GM13977 (cell line): ENCODE measurements around the gene IRGM.
"Not testable (repeated sequence)": the region's sequence is repeated elsewhere in the genome, so short reads cannot be mapped to it uniquely, and the experiment has no call there.

ENCODE experiments used
- DNase-seq: peaks from one replicate; pipeline ENCODE4 v3.0.0; 2012; ENCODE audit warnings: low spot score
- in situ Hi-C: fragments of 300-500 bp; cut with MboI; formaldehyde crosslinking; loops from one replicate; pipeline ENCODE4 v1.12.0; 2022; ENCODE audit warnings: low sequenced_read_pairs, low pct_unique_long_range_greater_than_20kb, mixed read lengths, inconsistent platforms; ENCODE audit not compliant: unreplicated experiment
- TF ChIP-seq, protein P1 (sequence below): IDR thresholded peaks from 2 replicates; pipeline ENCODE4 v1.5.1; 2012; ENCODE audit warnings: mild to moderate bottlenecking, control low read depth; ENCODE audit not compliant: insufficient read depth; ENCODE audit errors: extremely low read depth, missing control alignments

IRGM gene

GRCh38 chr5:150848271-150848670 is 1.9 kb downstream of the IRGM start:
- in situ Hi-C loops: no loop called here
- no peak for DNase-seq
- TF ChIP-seq, protein P1, sequence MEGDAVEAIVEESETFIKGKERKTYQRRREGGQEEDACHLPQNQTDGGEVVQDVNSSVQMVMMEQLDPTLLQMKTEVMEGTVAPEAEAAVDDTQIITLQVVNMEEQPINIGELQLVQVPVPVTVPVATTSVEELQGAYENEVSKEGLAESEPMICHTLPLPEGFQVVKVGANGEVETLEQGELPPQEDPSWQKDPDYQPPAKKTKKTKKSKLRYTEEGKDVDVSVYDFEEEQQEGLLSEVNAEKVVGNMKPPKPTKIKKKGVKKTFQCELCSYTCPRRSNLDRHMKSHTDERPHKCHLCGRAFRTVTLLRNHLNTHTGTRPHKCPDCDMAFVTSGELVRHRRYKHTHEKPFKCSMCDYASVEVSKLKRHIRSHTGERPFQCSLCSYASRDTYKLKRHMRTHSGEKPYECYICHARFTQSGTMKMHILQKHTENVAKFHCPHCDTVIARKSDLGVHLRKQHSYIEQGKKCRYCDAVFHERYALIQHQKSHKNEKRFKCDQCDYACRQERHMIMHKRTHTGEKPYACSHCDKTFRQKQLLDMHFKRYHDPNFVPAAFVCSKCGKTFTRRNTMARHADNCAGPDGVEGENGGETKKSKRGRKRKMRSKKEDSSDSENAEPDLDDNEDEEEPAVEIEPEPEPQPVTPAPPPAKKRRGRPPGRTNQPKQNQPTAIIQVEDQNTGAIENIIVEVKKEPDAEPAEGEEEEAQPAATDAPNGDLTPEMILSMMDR: no peak

DNA sequence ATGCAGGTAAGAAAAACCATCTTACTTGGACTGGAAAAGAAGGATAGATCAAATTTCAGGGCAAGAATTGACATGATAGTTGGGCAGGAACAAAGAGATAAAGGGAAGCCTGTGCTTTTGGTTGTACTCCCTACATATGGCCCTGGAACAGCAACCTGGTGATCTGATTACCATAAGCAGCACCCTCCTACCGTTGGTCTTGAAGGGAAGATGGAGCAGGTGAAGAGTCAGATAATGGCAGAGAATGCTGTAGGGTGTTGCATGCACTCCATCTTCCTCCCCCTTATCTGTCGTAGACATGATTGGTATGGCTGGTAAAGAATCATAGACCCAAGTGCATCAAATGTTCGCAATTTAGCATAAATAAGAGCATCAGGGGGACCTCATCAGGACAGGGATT is 4.7 kb downstream of the IRGM start:
- TF ChIP-seq, protein P1: no peak
- in situ Hi-C loops: no loop called here
- DNase-seq: no peak

DNA sequence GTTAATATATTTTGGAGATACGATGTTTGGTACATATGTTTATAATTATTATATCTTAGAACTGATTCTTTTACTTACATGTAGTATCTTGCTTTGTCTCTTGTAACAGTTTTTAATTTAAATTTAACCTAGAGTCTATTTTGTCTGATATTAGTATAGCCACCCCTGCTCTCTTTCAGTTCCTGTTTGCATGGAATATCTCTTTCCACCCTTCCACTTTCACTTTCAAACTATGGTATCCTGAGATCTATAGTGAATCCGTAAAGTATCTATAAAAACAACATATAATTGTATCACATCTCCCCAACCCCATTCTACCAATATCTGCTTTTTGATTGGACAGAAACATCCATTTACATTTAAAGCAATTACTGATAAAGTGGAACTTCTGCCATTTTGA is 7.2 kb downstream of the IRGM start:
- TF ChIP-seq, protein P1: no peak
- no peak for DNase-seq
- in situ Hi-C loops: no loop called here

DNA sequence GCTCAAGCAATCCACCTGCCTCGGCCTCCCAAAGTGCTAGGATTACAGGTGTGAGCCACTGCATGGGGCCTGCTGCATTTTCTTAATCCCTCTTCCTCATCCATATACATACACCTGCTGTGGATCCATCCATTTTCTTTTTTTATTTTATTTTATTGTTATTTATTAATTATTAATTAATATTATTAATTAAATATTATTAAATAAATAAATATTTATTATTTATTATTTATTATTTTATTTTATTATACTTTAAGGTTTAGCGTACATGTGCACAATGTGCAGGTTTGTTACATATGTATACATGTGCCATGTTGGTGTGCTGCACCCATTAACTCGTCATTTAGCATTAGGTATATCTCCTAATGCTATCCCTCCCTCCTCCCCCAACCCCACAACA is 10.4 kb downstream of the IRGM start:
- in situ Hi-C loops, DNase-seq: not testable (repeated sequence)

DNA sequence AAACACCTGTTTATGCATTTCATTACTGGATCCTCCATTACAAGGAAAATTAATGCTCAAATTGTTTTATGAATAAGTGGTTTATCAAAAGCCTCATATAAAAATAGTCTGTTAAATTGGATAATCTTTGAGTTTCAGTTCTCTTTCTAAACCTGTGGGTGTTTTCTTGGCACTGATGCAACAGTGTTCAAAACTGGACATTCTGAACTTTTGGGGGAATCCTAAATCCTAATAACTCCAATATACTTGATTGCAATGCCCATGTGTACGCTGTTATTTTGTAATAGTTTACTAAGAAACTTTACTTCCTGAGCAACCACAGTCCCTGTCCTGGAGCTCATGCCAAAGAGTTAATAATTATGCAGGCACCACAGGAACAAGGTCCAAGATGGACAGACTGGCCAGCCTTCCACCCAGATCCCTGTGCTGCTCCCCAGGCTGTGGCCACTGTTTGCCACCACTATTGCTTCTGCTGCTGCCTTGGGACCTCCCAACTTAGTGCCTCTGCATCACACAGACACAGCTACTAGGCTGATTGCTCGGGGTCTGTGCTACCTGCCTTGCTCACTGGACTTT is 14.0 kb downstream of the IRGM start:
- in situ Hi-C loops: no loop called here
- TF ChIP-seq, protein P1: no peak
- DNase-seq: no peak

GRCh38 chr5:150862070-150862469 is 15.7 kb downstream of the IRGM start:
- in situ Hi-C loops: no loop called here
- no peak for DNase-seq
- TF ChIP-seq, protein P1: no peak

DNA sequence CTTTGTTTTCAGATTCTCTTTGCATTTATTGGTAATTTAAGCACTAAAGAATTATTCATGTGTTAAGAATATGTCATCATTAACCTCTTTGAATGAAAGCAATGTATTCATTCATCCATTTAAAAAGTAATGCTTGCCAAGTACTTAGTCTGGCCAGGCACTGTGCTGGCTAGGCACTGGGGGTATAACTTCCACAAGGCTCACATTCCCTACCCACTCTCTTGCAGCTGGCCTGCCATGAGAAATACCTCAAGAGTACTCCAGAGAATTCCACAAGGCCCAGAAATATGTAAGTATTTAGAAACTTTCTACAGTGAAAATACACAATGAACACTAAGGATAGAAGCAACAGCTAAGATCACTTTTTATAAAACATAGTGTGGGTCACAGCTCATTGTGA is 33.0 kb downstream of the IRGM start:
- TF ChIP-seq, protein P1: no peak
- in situ Hi-C loops: no loop called here
- DNase-seq: no peak
